GM18868 (cell line): Measurements from ENCODE around the gene HDAC9.

Experiments
- ATAC-seq: cut with Tn5 transposase; IDR thresholded peaks from one replicate; pipeline ENCODE4 v1.9.1; 2021; ENCODE audit warnings: mild to moderate bottlenecking, moderate library complexity; ENCODE audit not compliant: unreplicated experiment

HDAC9 gene

DNA sequence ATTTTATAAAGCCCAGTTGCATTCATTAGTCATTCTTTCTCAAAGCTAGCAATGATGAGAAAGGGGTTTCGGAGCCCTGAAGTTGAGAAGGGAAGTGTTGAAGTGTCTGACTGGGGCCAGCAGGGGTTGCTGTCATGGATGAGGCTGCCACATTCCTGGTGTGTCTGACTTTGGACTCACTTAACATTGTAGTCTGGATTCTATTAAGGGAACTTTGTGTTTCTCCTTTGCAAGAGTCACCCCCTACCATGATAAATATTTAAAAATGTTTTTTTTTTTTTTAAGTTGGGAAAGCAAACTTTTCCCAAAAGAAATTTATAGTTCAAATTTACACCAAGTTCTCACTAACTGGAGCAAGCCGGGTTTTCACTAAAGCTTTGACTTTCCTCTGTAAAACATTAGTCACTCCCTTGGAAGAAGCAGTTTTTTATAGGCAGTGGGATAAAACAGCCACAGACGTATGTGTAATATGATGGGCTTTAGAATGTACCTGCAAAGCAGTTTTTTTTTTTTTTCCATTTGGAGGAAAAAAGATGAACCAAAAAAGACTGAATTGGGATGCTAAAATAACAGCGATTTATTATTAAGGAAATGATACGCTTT is 378.3 kb downstream of the HDAC9 start:
- ATAC-seq, result no peak

- ATAC-seq, result no peak
These were observed 379.3 kb downstream of the HDAC9 start for GRCh38 chr7:18874880-18875279.

GRCh38 chr7:18877874-18878273 is 382.3 kb downstream of the HDAC9 start:
- ATAC-seq, result no peak

DNA sequence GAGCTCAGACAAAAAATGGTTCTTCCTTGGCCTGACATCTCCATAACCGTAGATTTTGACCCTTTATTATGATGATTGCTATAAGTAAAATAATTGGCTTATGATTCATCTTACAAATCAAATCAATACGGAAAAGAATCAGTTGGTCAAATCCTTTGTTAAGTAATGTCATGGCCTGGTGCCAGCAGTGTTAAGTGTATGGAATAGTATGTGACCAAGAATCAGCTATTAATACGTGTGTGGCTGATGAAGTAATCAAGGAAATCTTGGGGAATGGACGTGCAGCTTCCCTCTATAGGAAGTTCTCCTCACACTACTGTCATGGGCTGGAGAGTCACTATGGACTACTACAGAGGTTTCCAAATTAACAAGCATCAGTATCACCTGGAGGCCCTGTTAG is 391.3 kb downstream of the HDAC9 start:
- no peak for ATAC-seq

DNA sequence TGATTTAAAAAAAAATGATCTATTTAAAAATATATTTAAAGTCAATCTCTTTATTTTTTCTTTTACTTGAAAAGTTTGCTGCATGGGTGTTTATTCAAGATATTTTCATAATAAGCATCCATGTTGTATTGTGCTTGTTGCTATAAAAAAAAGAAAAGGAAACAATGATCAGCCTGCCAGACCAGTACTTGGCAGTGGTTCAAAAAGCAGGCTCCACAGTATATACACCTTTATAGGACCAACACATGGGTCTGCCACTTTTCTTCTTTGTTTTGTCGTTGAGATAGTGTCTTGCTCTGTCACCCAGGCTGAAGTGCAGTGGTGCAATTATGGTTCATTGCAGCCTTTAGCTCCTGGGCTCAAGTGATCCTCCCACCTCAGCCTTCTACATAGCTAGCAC is 393.9 kb downstream of the HDAC9 start:
- ATAC-seq, result no peak

DNA sequence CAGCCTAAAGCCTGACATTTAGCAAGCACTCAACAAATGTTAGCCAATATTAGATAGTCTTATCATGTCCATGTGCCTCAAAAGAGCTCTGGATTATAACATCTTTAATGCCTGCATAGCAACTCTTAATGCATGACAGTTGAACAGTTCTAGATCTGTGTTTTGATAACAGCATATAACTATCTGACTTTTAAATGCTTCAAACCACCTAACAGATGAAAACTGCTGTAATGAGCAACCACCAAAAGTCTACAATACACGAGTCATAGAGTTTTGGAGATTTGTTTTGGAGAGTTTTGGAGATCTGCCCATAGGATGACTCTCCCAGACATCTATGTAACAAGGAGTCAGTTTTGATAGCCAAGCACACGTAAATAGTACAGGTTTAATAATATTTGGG is 394.6 kb downstream of the HDAC9 start:
- ATAC-seq, result no peak

DNA sequence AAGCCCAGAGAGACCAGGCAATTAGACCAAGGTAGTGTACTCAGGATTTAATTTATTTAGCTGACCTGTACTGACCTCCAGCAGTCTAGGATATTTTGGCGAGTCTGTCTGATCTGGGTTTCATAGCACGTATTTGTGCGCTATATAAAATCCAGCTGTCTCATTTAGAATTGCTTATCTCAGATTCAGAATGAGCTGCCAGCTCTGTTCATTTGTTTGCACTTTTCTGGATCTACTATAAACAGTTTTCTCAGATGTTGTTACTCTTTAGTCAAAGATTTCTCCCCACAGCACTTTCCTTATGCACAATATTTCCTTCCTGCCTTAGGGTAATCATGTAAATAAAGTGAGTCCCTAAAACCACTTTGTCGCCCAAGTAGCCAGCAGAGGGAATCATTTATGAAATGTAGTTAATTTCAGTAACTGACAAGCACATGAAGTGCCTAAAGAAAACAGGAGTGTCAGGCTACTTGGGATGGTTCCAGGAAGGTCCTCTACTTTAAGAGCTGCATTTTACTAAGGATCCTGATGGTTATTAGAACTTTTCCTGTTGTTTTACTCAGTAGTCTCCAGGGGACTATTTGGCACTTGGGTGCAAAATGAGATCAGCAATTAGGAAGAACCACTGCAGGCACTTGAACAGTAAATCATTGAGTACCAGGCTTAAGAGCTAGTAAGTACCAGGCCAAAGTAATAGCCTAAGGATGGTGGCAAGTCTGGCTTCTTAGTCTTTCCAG is 395.5 kb downstream of the HDAC9 start:
- ATAC-seq, result no peak

DNA sequence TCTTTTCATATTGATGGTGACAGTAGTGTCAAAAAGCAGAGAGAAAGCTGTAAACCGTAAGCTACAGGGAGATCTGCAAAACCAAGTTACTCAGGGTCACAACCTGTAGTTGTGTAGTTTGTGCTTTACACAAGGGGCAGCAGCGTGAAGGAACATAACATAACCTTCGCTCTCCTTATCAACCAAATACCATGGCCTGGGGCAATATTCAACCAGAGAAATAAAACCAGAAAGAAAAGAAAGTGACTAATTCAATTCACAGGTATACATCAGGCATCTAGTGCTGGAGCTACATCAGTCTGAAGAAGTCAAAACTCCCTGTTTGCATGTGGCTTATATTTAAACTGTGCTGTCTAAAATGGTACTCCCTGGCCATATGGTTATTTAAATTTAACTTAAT is 397.6 kb downstream of the HDAC9 start:
- ATAC-seq, result no peak

DNA sequence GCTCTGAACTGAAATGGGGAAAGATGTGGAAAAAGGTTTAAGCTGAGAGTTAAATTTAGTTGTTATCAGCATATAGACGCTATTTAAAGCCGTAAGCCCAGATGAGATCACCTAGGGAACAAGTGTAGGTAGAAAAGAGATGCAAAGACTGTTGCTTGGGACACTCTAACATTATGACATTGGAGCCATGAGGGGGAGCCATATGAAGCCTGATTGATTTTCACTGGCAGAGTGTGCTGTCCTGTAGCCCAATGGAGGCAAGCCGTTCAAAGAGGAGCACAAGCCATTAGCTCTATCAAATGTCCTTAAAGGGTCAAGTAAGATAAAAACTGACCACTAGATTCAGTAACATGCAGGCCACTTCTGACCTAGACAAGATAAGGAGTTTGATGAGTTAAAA is 398.6 kb downstream of the HDAC9 start:
- ATAC-seq, result no peak

GRCh38 chr7:18895456-18895855 is 399.9 kb downstream of the HDAC9 start:
- no peak for ATAC-seq

- ATAC-seq, result no peak
These were observed 400.9 kb downstream of the HDAC9 start for GRCh38 chr7:18896343-18896975.

GRCh38 chr7:18900236-18900635 is 404.7 kb downstream of the HDAC9 start:
- ATAC-seq, result no peak

- no peak for ATAC-seq
These were observed 405.3 kb downstream of the HDAC9 start for GRCh38 chr7:18900803-18901202.

- no peak for ATAC-seq
These were observed 405.8 kb downstream of the HDAC9 start for GRCh38 chr7:18901351-18901750.

DNA sequence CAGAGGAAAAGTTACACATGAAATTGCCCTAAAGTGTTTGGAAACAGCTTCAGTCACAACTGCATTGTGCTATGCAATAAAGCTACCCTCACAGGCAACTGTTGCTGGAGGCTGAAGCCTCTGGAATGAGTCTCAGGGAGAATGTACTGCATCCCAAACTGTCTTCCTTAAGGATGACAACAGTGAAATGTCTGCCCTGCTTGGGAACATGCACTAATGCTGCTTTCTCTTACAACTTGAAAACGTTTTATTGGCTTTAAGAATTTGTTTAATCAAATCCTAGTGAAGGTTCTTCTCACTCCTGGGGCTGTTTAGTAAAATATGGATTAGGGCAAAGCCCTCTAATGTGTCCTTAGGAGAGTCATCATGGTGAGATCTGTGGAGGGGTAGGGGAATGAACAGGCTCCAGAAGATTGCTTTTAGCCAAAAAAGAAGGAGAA is 406.5 kb downstream of the HDAC9 start:
- ATAC-seq, result no peak

DNA sequence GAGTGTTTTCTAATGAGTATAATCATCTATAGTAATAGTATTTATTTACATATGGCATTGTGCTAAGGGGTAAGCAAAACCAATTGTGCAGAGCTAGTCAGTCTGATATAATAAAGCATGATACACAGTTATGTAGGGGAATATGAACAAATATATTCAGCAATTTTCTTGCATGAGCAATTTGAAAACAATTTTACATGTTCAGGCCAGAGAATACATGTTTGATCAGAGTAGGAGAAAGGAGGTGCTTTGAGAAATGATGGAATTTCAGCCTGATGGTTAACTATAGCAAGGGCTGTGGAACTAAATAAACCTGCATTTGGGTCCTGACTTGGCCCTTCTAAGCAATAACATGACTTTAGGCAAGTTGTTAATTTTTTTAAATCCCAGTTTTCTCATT is 407.3 kb downstream of the HDAC9 start:
- ATAC-seq, result no peak

DNA sequence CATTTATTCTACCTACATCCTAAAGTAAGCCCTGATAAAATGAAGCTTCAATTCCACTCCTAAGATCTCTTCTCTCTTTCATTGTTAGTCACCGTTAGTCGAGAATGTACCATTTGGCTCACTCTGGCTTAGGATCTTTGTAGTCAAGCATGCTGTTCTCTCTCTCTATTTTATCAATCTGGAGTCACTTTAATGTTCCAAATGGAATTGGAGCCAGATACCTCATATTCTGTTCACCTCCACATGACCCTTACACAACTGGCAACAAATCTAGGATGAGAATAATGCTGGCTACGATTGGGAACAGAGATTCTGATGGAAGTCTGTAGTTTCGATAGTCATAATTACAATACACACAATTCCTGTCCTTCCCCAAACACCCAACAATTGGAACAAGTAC is 408.1 kb downstream of the HDAC9 start:
- no peak for ATAC-seq

- ATAC-seq, result no peak
These were observed 409.9 kb downstream of the HDAC9 start for GRCh38 chr7:18905316-18905943.

- ATAC-seq, result no peak
These were observed 411.4 kb downstream of the HDAC9 start for GRCh38 chr7:18906901-18907300.

GRCh38 chr7:18913106-18913505 is 417.6 kb downstream of the HDAC9 start:
- ATAC-seq, result no peak

GRCh38 chr7:18916826-18917225 is 421.3 kb downstream of the HDAC9 start:
- ATAC-seq, result no peak

GRCh38 chr7:18927134-18927533 is 431.6 kb downstream of the HDAC9 start:
- no peak for ATAC-seq
